HepG2 (cell line): ENCODE data around the gene ATP9A. TPM values are rescaled to one million over a fixed set of nuclear protein-coding genes. Genes with fewer than 3 reads are reported as not detected.

Experiments used
- BCL6 ChIP-seq: IDR thresholded peaks from 2 replicates; pipeline ENCODE4 v1.6.1; 2016; ENCODE audit warnings: missing genetic modification reagents, missing compliant biosample characterization
- EP300 ChIP-seq, 3 experiments: sonication (generic) in 1 of 3; formaldehyde crosslinking in 1 of 3; IDR thresholded peaks; 2 replicates each; pipeline versions ENCODE4 v1.5.1 to v1.6.1; 2011 to 2020; ENCODE audit warnings: low read depth in 2 of 3, low read length in 2 of 3, borderline replicate concordance in 1 of 3, improper control_type of control experiment in 1 of 3, mild to moderate bottlenecking in 1 of 3, missing genetic modification reagents in 1 of 3, moderate library complexity in 1 of 3
- KAT8 ChIP-seq: IDR thresholded peaks from 2 replicates; pipeline ENCODE4 v1.6.1; 2016; ENCODE audit warnings: missing genetic modification reagents, missing compliant biosample characterization
- MAFF ChIP-seq: IDR thresholded peaks from 2 replicates; pipeline ENCODE4 v1.6.1; 2011; ENCODE audit warnings: low read depth, low read length, improper control_type of control experiment
- MAZ ChIP-seq, 2 experiments: sonication (generic) in 1 of 2; formaldehyde crosslinking in 1 of 2; IDR thresholded peaks; 2 replicates each; pipeline versions ENCODE4 v1.5.0 to v1.6.1; 2012 to 2020; ENCODE audit warnings: low read depth in 2 of 2, mild to moderate bottlenecking in 2 of 2, borderline replicate concordance in 1 of 2, improper control_type of control experiment in 1 of 2, low read length in 1 of 2, missing genetic modification reagents in 1 of 2, moderate library complexity in 1 of 2
- NR2F6 ChIP-seq, 2 experiments: IDR thresholded peaks; 2 replicates each; pipeline ENCODE4 v1.6.1; 2016; ENCODE audit warnings: antibody characterized with exemption in 1 of 2, mild to moderate bottlenecking in 1 of 2
- RARA ChIP-seq: IDR thresholded peaks from 2 replicates; pipeline ENCODE4 v1.6.1; 2016; ENCODE audit warnings: missing genetic modification reagents, missing compliant biosample characterization
- RCOR2 ChIP-seq: IDR thresholded peaks from 2 replicates; pipeline ENCODE4 v1.6.1; 2016; ENCODE audit warnings: missing biosample characterization, missing genetic modification reagents
- TGIF2 ChIP-seq: IDR thresholded peaks from 2 replicates; pipeline ENCODE4 v1.6.1; 2016; ENCODE audit warnings: control low read depth, missing compliant biosample characterization
- ZNF205 ChIP-seq: IDR thresholded peaks from 2 replicates; pipeline ENCODE4 v1.6.1; 2018; ENCODE audit warnings: missing biosample characterization, missing genetic modification reagents
- ZNF282 ChIP-seq: fragments of 450-650 bp; IDR thresholded peaks from 2 replicates; pipeline ENCODE4 v1.6.1; 2018; ENCODE audit not compliant: partially characterized antibody
- ZNF724P ChIP-seq: sonication (generic); formaldehyde crosslinking; IDR thresholded peaks from 2 replicates; pipeline ENCODE4 v1.8.0; 2022; ENCODE audit warnings: missing genetic modification reagents, borderline replicate concordance
- ZNF83 ChIP-seq: sonication (generic); formaldehyde crosslinking; IDR thresholded peaks from 2 replicates; pipeline ENCODE4 v1.4.0; 2020; ENCODE audit warnings: missing genetic modification reagents, mild to moderate bottlenecking, borderline replicate concordance
- polyA plus RNA-seq, 8 experiments: library from polyadenylated mRNA; depleted of rRNA in 3 of 8; stranded (reverse) in 7 of 8; unstranded in 1 of 8; fragments of >200 nt; fragmentation: Illumina TruSeq in 4 of 8; extraction: Trizol in 4 of 8; gene quantifications; 2 replicates each; pipeline versions ENCODE4 v1.2.1 to v1.2.3, GENCODE V29; 2011 to 2016; ENCODE audit warnings: low read depth in 4 of 8, missing spikeins in 1 of 8, mixed read lengths in 1 of 8; ENCODE audit not compliant: insufficient read depth in 1 of 8
- total RNA-seq, 5 experiments: library from RNA; depleted of rRNA; stranded (reverse); fragments of >200 nt; fragmentation: Illumina TruSeq; extraction: Trizol; gene quantifications; 2 replicates each; pipeline ENCODE4 v1.2.3, GENCODE V29; 2016; ENCODE audit warnings: low read depth in 1 of 5
- TF ChIP-seq, protein P1 (sequence below): IDR thresholded peaks from 2 replicates; pipeline ENCODE4 v1.6.1; 2018; ENCODE audit warnings: missing genetic modification reagents, mild to moderate bottlenecking, missing compliant biosample characterization
- TF ChIP-seq, protein P2 (sequence below): sonication (generic); formaldehyde crosslinking; IDR thresholded peaks from 2 replicates; pipeline ENCODE4 v1.8.0; 2022; ENCODE audit warnings: missing genetic modification reagents, mild to moderate bottlenecking, moderate library complexity, borderline replicate concordance
- TF ChIP-seq, protein P3 (sequence below): sonication (generic); formaldehyde crosslinking; IDR thresholded peaks from 2 replicates; pipeline ENCODE4 v1.8.0; 2022; ENCODE audit warnings: missing genetic modification reagents, low read depth, mild to moderate bottlenecking, borderline replicate concordance
- TF ChIP-seq, protein P4 (sequence below): sonication (generic); formaldehyde crosslinking; IDR thresholded peaks from 2 replicates; pipeline ENCODE4 v1.4.0; 2020; ENCODE audit warnings: missing genetic modification reagents
- TF ChIP-seq, protein P5 (sequence below): sonication (generic); formaldehyde crosslinking; IDR thresholded peaks from 2 replicates; pipeline ENCODE4 v1.5.1; 2020; ENCODE audit warnings: missing genetic modification reagents, mild to moderate bottlenecking, borderline replicate concordance

ATP9A gene
- total and polyA plus RNA-seq, 2 of the 13 experiments (the other 11 are each of a cell fraction or from before 2014, with no cell fraction given): 11.8 to 18.5 TPM

DNA sequence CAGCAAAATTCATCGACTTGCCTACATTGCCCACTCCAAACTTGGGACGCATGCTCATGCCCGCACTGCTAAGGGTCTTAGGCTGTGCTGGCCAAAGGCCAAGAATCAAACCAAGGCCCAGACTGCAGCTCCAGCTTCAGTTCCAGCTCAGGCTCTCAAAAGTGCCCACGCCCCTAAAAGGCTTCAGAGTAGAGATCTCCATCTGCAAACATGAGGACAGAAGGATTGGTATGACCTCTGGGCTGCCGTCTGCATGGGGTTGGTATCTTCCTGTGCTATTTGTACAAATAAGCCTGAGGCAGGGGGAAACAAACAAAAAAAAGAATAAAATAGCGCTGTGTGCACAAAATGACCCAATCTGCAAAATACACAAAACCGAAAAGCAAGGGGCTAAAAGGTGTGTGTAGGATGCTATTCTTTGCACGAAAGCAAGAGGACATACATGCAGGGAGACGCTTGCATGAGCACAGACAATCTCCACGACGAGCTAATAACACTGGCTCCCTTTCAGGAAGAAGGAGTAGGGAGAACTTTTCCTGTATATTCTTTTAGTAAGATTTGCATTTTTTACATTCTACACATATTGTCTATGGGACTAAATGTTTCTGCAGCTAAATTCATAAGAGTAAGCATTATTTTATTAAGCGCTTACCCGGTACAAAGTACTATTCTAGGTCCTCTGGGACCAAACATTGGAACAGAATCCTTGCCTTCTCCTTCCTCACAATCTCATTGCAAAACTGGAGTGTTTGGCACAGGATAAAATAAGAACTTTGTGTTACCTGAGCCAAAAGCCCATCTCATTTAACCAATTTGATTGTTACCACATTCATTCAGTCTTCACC lies 33.1 kb downstream of the ATP9A start (continued):
- TF ChIP-seq, protein P1, sequence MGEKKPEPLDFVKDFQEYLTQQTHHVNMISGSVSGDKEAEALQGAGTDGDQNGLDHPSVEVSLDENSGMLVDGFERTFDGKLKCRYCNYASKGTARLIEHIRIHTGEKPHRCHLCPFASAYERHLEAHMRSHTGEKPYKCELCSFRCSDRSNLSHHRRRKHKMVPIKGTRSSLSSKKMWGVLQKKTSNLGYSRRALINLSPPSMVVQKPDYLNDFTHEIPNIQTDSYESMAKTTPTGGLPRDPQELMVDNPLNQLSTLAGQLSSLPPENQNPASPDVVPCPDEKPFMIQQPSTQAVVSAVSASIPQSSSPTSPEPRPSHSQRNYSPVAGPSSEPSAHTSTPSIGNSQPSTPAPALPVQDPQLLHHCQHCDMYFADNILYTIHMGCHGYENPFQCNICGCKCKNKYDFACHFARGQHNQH: peak; percentile 25; the same call in 1 of the 2 replicates
- TF ChIP-seq RARA (CRISPR knock-in tag) (peak; percentile 48; the same call in 1 of the 2 replicates), KAT8 (CRISPR knock-in tag) (0 out of 2 replicates have a peak, but pooled peaks have one; percentile 35), ZNF205 (CRISPR knock-in tag) (peak; percentile 44; the same call in 1 of the 2 replicates), MAZ (IDR thresholded peaks at IDR 0.05; ENCODE audit: borderline replicate concordance, low read depth, low read length) (no peak), MAZ (CRISPR knock-in tag; IDR thresholded peaks at IDR 0.05; ENCODE audit: low read depth) (peak; percentile 6; the same call in 1 of the 2 replicates), RCOR2 (CRISPR knock-in tag) (peak; percentile 65; the same call in 1 of the 2 replicates), EP300 (IDR thresholded peaks at IDR 0.05; ENCODE audit: low read depth in 2 of 2, low read length in 2 of 2) (no peak; a peak in 1 of 4 replicates), EP300 (CRISPR knock-in tag; IDR thresholded peaks at IDR 0.05; ENCODE audit: borderline replicate concordance) (0 out of 2 replicates have a peak, but pooled peaks have one; percentile 15), BCL6 (peak; percentile 57), ZNF282 (no peak), ZNF724P (no peak), NR2F6 (IDR thresholded peaks at IDR 0.05) (peak; percentile 16; the same call in 1 of the 2 replicates), NR2F6 (CRISPR knock-in tag; IDR thresholded peaks at IDR 0.05) (peak; percentile 54; the same call in 1 of the 2 replicates), ZNF83 (CRISPR knock-in tag) (0 out of 2 replicates have a peak, but pooled peaks have one; percentile 50), TGIF2 (CRISPR knock-in tag) (no peak), MAFF (0 out of 2 replicates have a peak, but pooled peaks have one; percentile 26)
- TF ChIP-seq, protein P2, sequence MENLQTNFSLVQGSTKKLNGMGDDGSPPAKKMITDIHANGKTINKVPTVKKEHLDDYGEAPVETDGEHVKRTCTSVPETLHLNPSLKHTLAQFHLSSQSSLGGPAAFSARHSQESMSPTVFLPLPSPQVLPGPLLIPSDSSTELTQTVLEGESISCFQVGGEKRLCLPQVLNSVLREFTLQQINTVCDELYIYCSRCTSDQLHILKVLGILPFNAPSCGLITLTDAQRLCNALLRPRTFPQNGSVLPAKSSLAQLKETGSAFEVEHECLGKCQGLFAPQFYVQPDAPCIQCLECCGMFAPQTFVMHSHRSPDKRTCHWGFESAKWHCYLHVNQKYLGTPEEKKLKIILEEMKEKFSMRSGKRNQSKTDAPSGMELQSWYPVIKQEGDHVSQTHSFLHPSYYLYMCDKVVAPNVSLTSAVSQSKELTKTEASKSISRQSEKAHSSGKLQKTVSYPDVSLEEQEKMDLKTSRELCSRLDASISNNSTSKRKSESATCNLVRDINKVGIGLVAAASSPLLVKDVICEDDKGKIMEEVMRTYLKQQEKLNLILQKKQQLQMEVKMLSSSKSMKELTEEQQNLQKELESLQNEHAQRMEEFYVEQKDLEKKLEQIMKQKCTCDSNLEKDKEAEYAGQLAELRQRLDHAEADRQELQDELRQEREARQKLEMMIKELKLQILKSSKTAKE (CRISPR knock-in tag): no peak
- TF ChIP-seq, protein P3, sequence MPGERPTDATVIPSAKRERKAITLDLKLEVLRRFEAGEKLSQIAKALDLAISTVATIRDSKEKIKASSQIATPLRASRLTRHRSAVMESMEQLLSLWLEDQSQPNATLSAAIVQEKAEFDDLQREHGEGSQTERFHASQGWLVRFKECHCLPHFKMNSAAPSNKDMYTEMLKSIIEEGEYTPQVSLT (CRISPR knock-in tag): no peak
- TF ChIP-seq, protein P4, sequence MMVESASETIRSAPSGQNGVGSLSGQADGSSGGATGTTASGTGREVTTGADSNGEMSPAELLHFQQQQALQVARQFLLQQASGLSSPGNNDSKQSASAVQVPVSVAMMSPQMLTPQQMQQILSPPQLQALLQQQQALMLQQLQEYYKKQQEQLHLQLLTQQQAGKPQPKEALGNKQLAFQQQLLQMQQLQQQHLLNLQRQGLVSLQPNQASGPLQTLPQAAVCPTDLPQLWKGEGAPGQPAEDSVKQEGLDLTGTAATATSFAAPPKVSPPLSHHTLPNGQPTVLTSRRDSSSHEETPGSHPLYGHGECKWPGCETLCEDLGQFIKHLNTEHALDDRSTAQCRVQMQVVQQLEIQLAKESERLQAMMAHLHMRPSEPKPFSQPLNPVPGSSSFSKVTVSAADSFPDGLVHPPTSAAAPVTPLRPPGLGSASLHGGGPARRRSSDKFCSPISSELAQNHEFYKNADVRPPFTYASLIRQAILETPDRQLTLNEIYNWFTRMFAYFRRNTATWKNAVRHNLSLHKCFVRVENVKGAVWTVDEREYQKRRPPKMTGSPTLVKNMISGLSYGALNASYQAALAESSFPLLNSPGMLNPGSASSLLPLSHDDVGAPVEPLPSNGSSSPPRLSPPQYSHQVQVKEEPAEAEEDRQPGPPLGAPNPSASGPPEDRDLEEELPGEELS (CRISPR knock-in tag): peak; percentile 80
- TF ChIP-seq, protein P5, sequence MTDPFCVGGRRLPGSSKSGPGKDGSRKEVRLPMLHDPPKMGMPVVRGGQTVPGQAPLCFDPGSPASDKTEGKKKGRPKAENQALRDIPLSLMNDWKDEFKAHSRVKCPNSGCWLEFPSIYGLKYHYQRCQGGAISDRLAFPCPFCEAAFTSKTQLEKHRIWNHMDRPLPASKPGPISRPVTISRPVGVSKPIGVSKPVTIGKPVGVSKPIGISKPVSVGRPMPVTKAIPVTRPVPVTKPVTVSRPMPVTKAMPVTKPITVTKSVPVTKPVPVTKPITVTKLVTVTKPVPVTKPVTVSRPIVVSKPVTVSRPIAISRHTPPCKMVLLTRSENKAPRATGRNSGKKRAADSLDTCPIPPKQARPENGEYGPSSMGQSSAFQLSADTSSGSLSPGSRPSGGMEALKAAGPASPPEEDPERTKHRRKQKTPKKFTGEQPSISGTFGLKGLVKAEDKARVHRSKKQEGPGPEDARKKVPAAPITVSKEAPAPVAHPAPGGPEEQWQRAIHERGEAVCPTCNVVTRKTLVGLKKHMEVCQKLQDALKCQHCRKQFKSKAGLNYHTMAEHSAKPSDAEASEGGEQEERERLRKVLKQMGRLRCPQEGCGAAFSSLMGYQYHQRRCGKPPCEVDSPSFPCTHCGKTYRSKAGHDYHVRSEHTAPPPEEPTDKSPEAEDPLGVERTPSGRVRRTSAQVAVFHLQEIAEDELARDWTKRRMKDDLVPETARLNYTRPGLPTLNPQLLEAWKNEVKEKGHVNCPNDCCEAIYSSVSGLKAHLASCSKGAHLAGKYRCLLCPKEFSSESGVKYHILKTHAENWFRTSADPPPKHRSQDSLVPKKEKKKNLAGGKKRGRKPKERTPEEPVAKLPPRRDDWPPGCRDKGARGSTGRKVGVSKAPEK (CRISPR knock-in tag): 0 out of 2 replicates have a peak, but pooled peaks have one; percentile 58
